Right kidney (tissue), 1 donor: ENCODE measurements around the gene SIRT3.
"Not testable (repeated sequence)": the region's sequence is repeated elsewhere in the genome, so short reads cannot be mapped to it uniquely, and the experiment has no call there.

Experiments
- DNase-seq: peaks from one replicate; pipeline ENCODE4 v3.0.0-alpha.2; 2016

SIRT3 gene

DNA sequence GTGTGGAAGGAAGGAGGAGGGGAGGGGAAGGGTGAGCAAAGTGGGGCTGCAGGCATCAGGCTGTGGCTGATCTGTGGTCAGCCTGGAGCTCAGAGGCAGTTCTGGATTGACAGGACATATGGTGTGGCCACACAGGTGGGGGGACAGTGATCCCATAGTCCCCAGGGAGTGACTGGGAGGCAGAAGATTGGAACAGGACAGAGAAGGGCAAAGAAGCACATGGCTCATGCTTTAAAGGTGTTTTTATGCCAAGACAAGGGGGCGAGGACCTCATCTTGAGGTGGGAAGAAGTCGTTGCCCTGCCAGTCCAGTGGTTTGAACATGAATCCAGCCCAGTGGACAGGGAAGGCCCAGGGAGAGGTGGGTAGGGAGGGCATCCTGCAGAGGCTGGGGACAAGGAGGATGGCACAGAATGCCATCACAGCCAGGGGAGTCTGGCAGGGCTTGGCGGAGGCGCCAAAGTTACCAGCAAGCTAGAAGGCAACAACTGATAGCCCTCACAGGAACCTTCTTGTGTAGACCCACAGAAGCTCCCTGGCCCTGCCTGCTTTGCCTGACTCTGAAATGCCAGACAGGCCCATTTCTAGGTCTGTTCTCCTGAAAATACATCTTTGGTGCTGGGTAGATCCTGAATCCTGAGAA lies 32.1 kb downstream of the SIRT3 start:
- no peak for DNase-seq

DNA sequence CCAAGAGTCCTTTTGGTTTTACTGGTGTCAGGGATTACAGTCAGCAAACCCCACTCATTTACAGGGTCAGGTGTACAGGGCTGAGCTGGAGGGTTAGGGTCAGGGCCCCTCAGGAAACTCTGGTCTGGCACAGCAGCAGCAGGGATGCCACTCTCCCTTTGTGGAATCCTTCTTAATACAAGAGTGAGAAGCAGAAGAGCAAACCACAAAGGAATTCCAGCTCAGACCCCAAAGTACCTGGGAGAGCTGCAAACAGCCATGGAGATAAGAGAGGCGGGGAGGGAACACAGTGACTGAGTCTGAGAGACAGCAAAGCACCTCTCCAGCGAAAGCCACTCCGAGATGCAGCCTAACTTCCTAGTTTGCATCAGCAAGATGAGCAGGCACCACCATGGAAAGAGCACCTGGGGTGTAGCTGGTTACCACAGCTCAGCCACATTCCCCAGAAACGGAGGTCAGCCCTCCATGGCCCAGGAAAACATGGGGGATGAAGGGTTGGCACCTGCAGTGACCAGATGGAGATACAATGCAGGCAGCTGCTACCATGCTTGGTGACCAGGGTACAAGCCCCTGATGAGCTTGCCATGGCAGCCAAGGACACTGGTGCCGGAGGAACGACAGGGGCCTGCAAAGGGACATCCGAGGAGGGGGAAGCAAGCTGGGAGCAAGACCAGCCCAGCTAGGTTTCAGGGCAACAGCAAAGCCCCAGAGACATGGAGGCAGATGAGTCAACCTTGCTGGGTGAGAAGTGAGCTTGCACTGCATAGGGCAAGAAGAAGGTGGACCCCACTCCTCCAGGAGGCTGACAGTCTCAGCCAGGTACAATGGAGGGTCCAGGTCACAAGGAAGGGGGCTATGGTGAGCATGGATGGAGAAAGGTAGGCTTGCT lies 32.8 kb downstream of the SIRT3 start:
- no peak for DNase-seq

DNA sequence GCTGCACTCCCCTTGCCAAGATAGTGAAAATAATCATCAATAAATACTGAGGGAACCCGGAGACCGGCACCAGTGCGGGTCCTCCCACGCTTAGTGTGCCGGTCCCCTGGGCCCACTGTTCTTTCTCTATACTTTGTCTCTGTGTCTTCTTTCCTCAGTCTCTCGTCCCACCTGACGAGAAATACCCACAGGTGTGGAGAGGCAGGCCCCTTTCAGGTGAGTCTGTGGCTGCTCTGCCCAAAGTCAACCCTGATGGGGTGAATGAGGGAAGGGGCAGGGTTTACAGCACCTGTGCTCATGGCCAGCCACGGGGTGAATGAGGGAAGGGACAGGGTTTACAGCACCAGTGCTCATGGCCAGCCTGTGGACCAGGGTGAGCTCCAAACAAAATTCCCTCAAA lies 33.7 kb downstream of the SIRT3 start:
- DNase-seq: no peak

DNA sequence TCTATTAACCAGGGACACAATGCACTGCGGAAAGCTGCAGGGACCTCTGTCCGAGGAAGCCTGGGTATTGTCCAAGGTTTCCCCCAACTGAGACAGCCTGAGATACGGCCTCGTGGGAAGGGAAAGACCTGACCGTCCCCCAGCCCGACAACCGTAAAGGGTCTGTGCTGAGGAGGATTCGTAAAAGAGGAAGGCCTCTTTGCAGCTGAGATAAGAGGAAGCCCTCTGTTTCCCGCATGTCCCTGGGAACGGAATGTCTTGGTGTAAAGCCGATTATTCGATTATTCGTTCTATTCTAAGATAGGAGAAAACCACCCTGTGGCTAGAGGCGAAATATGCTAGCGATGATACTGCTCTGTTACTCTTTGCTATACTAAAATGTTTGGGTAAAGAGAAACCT lies 34.2 kb downstream of the SIRT3 start:
- DNase-seq: no peak

DNA sequence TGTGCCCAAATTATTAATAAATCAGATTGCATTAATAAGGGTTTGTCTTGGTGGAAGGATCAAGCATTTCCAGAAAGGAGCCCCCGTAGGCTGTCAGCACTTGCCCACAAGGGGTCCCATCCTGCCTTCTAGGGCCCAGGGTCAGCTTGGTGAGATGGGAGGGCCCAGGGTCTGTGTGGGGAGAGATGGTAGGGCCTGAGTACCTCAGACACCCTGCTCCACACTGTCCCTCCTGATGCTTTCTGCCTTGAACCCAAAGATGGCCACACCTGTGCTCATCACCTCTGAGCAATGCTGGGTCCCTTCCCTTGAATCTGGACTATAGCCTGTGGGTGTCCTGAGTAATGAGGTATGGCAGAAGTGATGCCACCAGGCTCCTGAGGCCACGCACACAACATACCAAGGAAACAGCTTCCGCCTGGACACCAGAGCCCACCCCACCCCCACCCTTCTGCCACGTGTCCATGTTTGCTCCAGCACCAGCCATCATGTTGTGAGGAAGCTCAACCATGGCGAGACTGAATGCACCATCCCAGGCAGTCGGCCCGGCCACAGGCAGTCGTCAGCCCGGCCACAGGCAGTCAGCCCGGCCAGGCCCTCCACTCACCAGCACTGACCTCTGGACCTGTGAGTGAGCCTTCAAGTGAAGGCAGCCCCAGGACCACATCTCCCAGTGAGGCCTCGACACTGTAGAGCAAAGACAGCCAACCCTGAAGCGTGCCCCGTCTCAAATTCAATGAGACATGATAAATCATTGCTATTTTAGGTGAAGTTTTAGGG lies 35.7 kb downstream of the SIRT3 start:
- no peak for DNase-seq

DNA sequence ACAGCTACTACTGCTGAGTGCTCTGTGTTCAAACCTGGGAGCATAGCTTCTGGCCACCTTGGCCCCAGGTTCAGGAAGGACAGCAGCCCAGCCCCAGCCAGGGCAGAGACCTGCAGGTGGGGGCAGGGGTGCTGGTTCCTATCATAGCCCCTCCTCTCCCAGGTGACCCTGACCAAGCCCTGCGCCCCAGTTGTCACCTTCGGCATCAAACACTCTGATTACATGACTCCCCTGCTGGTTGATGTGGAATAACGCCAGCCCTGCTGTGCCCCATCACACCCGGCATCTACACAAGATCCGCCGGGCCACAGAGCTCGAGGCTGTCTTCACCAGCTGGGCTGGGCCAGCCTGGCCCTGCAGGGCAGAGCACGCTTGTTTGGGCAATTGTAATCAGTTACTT lies 36.4 kb downstream of the SIRT3 start:
- no peak for DNase-seq

DNA sequence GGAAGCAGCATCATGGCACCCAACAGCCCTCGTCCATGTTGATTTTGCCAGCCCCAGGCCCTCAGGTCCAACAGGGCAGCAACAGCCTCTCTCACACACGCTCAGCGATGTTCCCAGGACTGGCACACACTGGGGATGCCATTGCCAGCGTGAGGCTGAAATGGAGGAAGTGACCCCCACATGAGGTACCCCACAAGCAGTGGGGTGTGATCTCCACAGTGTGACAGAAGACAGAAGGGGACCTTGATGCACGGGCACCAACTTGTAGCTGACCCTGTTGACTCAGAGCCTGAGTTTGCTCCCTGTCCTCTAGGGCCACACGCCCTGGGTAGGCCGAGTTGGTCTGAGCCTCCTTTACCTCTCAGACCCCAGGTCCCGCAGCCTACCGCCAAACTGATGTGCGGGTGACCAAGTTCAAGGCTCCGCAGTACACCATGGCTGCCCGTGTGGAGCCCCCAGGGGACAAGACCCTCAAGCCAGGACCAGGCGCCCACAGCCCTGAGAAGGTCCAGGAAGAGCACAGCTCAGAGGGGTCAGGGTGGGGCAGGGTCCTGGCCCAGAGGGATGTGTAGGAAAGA lies 37.0 kb downstream of the SIRT3 start:
- DNase-seq: no peak

DNA sequence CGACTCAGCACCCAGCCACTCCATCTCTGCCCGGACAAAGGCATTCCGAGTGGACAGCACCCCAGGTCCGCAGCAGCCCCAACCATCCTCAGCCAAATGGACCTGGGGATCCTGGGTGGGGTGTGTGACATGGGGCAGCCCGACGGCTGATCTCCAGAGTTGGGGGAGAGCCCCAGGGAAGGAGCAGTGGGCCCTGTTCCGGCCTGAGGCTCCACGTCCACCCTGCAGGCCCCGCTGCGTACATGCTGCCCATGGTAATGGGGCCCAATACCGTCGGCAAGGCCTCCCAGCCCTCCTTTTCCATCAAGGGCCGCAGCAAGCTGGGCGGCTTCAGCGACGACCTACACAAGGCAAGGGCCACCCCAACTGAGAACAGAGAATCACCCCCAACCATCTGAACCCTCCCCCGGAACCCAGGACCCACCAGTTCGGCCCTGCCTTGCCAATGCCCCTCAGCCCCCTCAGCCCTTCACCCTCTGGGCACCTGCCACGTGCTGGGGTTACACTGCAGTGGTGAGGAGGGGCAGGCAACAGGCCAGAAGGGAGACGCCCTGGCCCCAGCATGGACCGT lies 37.8 kb downstream of the SIRT3 start:
- DNase-seq: no peak

DNA sequence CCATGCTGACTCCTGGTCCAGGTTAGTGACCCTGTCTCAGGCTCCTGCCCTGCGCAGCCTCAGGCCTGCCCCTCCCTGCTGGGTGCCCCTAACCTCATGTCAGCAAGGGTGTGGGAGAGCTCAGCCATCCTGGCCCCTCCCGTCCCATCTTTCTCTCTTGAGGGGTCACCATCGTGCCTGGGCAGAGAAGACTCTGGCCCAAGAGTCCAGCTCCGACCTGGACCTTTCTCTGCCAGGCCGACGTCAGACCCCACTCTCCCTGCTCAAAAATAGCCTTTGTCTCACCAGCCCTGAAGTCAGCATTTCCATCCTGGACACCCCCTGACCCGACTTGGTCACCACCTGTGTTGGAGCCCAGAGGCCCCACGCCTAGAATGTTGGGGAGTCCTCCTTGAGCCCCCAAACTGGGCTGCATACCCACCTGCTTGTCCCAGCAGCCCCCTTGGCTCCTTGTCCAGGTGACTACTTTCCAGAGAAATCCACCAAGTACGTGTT lies 38.4 kb downstream of the SIRT3 start:
- DNase-seq: no peak

DNA sequence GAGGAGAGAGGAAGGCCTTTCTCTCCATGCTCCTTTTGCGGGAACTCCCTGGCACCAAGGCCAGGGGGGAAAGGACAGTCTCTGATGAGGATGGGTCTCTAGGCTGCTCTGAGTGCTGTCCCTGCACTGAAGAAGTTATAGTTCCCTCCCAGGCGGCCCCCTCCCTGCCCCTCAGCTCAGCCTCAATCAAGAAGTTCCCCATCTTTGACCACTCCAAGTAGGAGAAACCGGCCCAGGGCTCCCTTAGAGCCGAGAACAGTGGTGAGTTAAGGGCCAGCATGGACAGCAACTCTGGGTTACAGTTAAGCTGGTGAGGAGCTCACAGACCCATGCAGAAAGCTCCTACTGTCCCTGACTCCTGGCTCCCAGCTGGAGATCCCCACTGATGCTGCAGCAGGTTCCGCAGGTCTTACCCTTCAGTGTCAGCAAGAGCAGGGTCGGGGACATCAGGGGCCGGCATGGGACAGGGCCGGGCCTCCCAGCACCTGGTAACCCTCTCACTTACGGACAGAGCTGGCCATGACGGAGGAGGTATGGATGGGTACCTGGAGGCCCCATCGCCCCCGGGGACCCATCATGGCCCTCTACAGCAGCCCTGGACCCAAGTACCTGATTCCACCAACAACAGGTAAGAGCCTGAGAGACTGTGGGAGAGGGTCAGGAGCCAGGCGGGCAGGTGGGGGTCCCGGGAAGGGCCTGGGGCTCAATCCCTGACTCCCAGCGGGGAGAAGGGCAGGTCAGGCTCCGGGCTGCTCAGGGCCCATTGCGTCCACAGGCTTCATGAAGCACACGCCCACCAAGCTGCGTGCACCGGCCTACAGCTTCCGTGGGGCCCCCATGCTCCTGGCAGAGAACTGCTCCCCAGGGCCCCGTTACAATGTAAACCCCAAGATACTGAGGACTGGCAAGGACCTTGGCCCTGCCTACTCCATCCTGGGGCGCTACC lies 39.1 kb downstream of the SIRT3 start:
- no peak for DNase-seq

DNA sequence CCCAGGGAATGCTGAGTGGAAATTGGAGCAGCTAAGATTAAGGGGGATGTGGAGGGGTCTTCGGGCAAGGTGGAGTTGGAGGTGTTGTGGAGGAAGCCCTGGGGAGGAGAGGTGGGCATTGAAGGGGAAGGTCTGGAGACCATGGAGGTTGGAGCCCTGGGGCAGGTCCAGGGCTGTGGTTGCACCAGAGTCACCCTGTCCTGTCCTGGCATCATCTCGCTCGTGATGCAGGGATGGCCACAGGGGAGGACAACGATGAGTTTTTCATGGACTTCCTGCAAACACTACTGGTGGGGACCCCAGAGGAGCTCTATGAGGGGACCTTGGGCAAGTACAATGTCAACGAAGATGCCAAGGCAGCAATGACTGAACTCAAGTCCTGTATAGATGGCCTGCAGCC lies 42.7 kb downstream of the SIRT3 start:
- not testable (repeated sequence) for DNase-seq

DNA sequence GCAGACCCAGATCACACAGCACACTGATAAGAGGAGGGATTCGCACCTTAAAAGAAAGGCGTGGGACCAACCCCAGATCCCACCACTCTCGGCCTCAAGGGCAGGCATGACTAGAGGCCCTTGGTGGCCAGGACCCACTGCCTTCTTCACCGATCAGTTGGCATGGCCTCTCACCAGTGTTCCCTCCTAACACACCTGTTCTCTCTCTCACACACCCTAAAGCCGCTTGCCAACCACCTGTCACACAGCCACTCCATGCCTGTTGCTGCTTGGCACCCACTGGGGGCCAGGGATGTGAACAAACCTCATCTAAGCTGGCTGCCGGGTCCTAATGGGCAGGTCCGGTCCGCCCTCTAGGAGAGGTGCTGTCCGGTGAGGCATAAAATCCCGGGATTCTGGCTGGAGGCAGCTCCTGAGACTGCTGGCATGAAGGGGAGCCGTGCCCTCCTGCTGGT lies 43.4 kb downstream of the SIRT3 start, which contains the start of gene SCGB1C1:
Gene SCGB1C1, plus strand, starts transcription at position 405 of the 455 bp plus-strand sequence. Its CDS starts 22 bp downstream, at position 427.
- not testable (repeated sequence) for DNase-seq

DNA sequence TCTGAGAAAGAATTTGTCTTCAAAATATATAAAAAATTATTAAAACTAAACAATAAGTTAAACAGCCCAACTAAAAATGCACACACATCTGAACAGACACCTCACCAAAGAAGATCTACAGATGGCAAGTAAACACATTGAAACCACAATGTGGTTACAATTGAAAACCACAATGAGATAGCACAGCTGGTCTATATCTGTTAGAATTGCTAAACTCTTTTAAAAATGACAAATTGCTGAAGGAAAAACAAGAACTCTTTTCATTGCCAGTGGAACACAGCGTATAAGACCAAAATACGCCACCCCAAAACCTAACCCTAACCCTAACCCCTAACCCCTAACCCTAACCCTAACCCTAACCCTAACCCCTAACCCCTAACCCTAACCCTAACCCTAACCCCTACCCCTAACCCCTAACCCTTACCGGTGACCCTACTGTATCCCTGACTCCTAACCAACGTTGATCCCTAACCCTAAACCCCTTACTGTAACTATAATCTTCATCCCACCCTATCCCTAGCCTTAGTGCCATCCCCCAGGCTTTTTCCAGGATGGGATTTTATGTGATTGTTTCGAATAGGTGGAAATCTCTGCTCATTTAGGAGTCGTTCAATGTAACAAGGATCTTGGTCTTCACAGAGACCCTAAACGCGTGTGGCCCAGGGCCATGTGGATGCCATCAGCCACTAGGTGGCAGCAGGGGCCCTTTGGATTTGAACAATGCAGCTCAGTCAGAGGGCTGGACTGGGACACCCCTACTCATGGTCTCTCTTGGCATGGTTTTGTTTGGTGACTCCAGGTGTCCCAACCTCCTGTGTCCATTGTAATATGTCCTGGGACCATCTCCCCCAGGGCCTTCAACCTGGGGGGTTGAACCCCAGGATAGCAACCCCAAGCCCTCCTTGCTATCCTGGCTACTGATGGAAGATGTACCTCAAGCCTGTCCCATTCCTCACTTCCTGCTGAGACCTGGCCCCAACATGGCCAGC lies 44.4 kb downstream of the SIRT3 start:
- not testable (repeated sequence) for DNase-seq

DNA sequence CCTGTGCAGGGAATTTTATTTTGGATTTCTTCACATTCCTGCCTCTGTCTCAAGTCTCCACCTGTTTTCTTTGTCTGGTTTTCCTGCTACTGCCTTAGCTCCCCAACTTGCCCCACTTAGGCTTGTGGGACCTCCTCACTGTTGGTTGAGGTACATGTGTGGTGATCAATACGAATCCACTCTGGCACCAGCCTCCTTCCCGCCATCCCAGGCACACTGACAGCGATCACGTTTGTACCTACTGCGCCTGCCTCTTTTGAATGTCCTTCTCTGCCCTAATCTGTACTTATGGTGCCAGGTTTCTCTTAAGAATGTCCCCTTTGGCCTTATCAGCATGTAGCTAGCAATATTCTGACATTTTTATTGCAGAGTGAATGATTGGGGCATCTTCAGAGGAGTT lies 45.6 kb downstream of the SIRT3 start:
- DNase-seq: not testable (repeated sequence)

DNA sequence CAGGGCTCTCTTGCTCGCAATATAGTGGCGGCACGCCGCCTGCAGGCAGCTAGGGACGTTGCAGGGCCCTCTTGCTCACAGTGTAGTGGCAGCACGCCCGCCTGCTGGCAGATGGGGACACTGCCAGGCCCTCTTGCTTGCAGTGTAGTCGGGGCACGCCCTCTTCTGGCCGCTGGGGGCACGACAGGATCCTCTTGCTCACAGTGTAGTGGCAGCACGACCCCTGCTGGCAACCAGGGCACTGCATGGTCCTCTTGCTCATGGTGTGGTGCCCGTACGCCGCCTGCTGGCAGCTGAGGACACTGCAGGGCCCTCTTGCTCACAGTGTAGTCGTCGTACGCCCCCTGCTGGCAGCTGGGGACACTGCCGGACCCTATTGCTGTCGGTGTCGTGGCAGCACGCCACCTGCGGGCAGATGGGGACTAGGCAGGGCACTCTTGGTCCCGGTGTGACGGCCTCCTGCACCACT lies 46.3 kb downstream of the SIRT3 start:
- DNase-seq: not testable (repeated sequence)

DNA sequence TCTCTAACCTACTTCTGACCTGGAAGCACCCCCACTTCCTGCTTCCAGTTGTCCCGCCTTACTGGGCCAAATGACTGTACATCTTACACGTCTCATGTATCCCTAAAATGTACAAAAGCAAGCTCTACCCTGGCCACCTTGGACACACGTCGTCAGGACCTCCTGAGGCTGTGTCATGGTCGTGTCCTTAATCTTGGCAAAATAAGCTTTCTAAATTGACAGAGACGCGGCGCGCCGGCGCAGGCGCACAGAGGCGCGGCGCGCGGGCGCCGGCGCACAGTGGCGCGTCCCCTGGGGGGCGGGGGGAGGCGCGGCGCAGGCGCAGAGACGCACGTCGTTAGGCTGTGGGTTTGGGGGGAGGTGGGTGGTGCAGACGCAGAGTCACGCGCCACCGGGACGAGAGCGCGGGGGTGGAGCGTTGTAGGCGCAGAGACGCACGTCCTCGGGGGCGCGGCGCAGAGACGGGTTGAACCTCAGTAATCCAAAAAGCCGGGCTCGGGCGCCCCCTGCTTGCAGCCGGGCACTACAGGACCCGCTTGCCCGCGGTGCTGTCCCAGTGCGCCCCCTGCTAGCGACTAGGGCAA lies 46.9 kb downstream of the SIRT3 start:
- not testable (repeated sequence) for DNase-seq

DNA sequence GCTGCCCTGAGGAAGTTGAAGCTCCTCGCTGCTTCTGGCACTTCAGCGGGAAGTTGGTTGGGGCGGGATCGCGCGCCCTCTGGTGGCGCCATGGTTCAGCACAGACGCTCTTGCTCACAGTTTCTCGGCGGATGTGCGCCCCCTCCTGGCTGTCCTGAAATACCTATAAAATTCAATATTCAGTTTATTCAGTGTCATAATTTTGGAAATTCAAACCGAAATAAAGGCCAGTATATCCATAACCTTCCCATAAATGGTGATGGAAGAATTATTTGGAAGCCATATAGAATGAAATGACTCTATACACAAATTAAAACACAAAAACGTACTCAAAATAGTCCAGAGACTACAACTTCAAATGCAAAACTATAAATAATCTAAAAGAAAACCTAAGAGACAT lies 55.9 kb downstream of the SIRT3 start:
- not testable (repeated sequence) for DNase-seq
